Suprapubic skin (tissue), 4 donors: ENCODE measurements around the gene ARHGAP4.

Source experiments
- CTCF ChIP-seq, 2 donors: fragments of 200-600 bp in 1 of 2; fragments of 450-650 bp in 1 of 2; sonication (generic) in 1 of 2; IDR thresholded peaks; one replicate each; pipeline ENCODE4 v1.5.1; 2016 to 2019; ENCODE audit warnings: antibody characterized with exemption in 2 of 2, mild to moderate bottlenecking in 1 of 2, moderate library complexity in 1 of 2
- POLR2A ChIP-seq, 2 donors: fragments of 450-650 bp; IDR thresholded peaks; one replicate each; pipeline ENCODE4 v1.6.1; 2017; ENCODE audit warnings: antibody characterized with exemption in 2 of 2, mild to moderate bottlenecking in 2 of 2, moderate library complexity in 2 of 2
- POLR2AphosphoS5 ChIP-seq, 3 donors: sonication (generic); formaldehyde crosslinking; IDR thresholded peaks; one replicate each; pipeline ENCODE4 v1.6.1; 2017; ENCODE audit warnings: antibody characterized with exemption in 3 of 3

DNA sequence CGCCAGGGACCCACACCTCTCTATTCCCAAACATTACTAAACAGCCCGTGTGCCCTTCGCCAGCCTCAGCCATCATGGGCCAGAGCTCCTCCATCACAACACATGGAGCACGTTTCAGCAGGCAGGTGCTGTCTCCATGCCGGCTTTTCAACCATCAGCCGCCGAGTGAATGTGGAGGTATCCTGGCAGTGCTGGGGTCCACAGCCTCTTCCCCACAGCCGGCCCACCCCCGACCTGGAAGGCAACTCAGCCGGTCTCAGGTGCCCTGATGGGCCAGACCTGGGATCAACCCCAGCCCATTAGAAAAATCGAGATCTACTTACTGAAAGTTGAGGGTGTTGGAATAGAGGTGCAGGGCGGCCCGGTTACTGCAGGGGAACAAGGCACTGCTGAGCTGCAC is 5.7 kb upstream of the ARHGAP4 start:
- TF ChIP-seq POLR2A (IDR thresholded peaks at IDR 0.05) (no peak), CTCF (IDR thresholded peaks at IDR 0.05) (no peak), POLR2AphosphoS5 (IDR thresholded peaks at IDR 0.05) (no peak)
